KMS-11 (cell line): ENCODE data around the gene CAMKMT.

Experiments used
- H2AFZ ChIP-seq: fragments of 200-600 bp; sonication (generic); 2 replicates; pipeline ENCODE4 v1.6.1; 2016; ENCODE audit warnings: antibody characterized with exemption, mixed run types, low read depth
- H3K27ac ChIP-seq: fragments of 200-600 bp; sonication (generic); 2 replicates; pipeline ENCODE4 v1.6.1; 2016; ENCODE audit warnings: mild to moderate bottlenecking, mixed run types
- H3K27me3 ChIP-seq: fragments of 200-600 bp; sonication (generic); 2 replicates; pipeline ENCODE4 v1.6.1; 2017; ENCODE audit warnings: mild to moderate bottlenecking, low read depth, mixed run types, moderate library complexity; ENCODE audit not compliant: insufficient read depth
- H3K36me3 ChIP-seq: fragments of 200-600 bp; sonication (generic); 2 replicates; pipeline ENCODE4 v1.6.1; 2017; ENCODE audit warnings: mild to moderate bottlenecking, mixed run types; ENCODE audit not compliant: insufficient read depth
- H3K4me1 ChIP-seq: fragments of 200-600 bp; sonication (generic); 2 replicates; pipeline ENCODE4 v1.6.1; 2016; ENCODE audit warnings: mild to moderate bottlenecking, low read depth, mixed run types; ENCODE audit not compliant: poor library complexity, severe bottlenecking
- H3K4me2 ChIP-seq: fragments of 200-600 bp; sonication (generic); 2 replicates; pipeline ENCODE4 v1.7.0; 2016; ENCODE audit warnings: mild to moderate bottlenecking, mixed run types
- H3K4me3 ChIP-seq: fragments of 200-600 bp; sonication (generic); IDR thresholded peaks from 2 replicates; pipeline ENCODE4 v1.6.1; 2017; ENCODE audit warnings: low read depth, low read length, mixed read lengths; ENCODE audit not compliant: insufficient read depth
- H3K79me2 ChIP-seq: fragments of 200-600 bp; sonication (generic); 2 replicates; pipeline ENCODE4 v1.6.1; 2016; ENCODE audit warnings: low read depth, mixed run types; ENCODE audit not compliant: insufficient read depth
- H3K9ac ChIP-seq: fragments of 200-600 bp; sonication (generic); 2 replicates; pipeline ENCODE4 v1.6.1; 2016; ENCODE audit warnings: mild to moderate bottlenecking, mixed run types
- H4K20me1 ChIP-seq: fragments of 200-600 bp; sonication (generic); 2 replicates; pipeline ENCODE4 v1.6.1; 2016; ENCODE audit warnings: mild to moderate bottlenecking, mixed run types; ENCODE audit not compliant: insufficient read depth
- CTCF ChIP-seq: fragments of 200-600 bp; sonication (generic); conservative IDR thresholded peaks from 2 replicates; pipeline ENCODE4 v1.6.1; 2017; ENCODE audit warnings: low read depth, mild to moderate bottlenecking, antibody characterized with exemption, low read length, moderate library complexity, mixed read lengths

CAMKMT gene

GRCh38 chr2:44480068-44480467 is 118.3 kb downstream of the CAMKMT start:
- H3K27ac ChIP-seq: no peak overlapping the region
- H3K36me3 ChIP-seq: no peaks in the 10 kb centered on the region
- no peak overlapping the region for H2AFZ ChIP-seq
- no peaks in the 10 kb centered on the region for H4K20me1 ChIP-seq
- H3K4me2 ChIP-seq: no peak overlapping the region; the same call in 1 of the 2 replicates
- no peaks in the 10 kb centered on the region for H3K79me2 ChIP-seq
- peaks cover 14% of the 10 kb centered on the region for H3K4me1 ChIP-seq
- TF ChIP-seq CTCF: no peak
- H3K9ac ChIP-seq: no peak overlapping the region
- H3K4me3 ChIP-seq: no peak overlapping the region
- no peaks in the 10 kb centered on the region for H3K27me3 ChIP-seq

GRCh38 chr2:44487052-44487451 is 125.3 kb downstream of the CAMKMT start:
- Histone ChIP-seq H2AFZ (no peak overlapping the region), H3K27ac (no peak overlapping the region), H3K27me3 (no peaks in the 10 kb centered on the region), H3K4me3 (no peak overlapping the region), H3K79me2 (no peaks in the 10 kb centered on the region), H3K4me2 (no peak overlapping the region), H4K20me1 (no peaks in the 10 kb centered on the region), H3K4me1 (no peaks in the 10 kb centered on the region), H3K9ac (no peak overlapping the region), H3K36me3 (no peaks in the 10 kb centered on the region)
- no peak for TF ChIP-seq CTCF

- no peak overlapping the region for H2AFZ ChIP-seq
- H3K79me2 ChIP-seq: no peaks in the 10 kb centered on the region
- H3K27ac ChIP-seq: no peak overlapping the region
- no peaks in the 10 kb centered on the region for H3K4me1 ChIP-seq
- no peaks in the 10 kb centered on the region for H3K27me3 ChIP-seq
- H3K36me3 ChIP-seq: no peaks in the 10 kb centered on the region
- no peak overlapping the region for H3K9ac ChIP-seq
- no peak overlapping the region for H3K4me3 ChIP-seq
- no peaks in the 10 kb centered on the region for H4K20me1 ChIP-seq
- TF ChIP-seq CTCF: no peak
- H3K4me2 ChIP-seq: no peak overlapping the region
Observed at GRCh38 chr2:44490726-44491125, 129.0 kb downstream of the CAMKMT start.

GRCh38 chr2:44494006-44494405 is 132.3 kb downstream of the CAMKMT start:
- H3K9ac ChIP-seq: no peak overlapping the region
- H2AFZ ChIP-seq: no peak overlapping the region
- H3K4me1 ChIP-seq: no peaks in the 10 kb centered on the region
- no peaks in the 10 kb centered on the region for H3K79me2 ChIP-seq
- H3K4me2 ChIP-seq: no peak overlapping the region
- no peak overlapping the region for H3K4me3 ChIP-seq
- no peak for TF ChIP-seq CTCF
- no peaks in the 10 kb centered on the region for H4K20me1 ChIP-seq
- no peak overlapping the region for H3K27ac ChIP-seq
- no peaks in the 10 kb centered on the region for H3K36me3 ChIP-seq
- no peaks in the 10 kb centered on the region for H3K27me3 ChIP-seq
